GM18907 (cell line): ENCODE data around the gene HOXA9.

ENCODE experiments used
- ATAC-seq: cut with Tn5 transposase; IDR thresholded peaks from one replicate; pipeline ENCODE4 v1.9.1; 2021; ENCODE audit warnings: mild to moderate bottlenecking, moderate library complexity; ENCODE audit not compliant: unreplicated experiment

HOXA9 gene

DNA sequence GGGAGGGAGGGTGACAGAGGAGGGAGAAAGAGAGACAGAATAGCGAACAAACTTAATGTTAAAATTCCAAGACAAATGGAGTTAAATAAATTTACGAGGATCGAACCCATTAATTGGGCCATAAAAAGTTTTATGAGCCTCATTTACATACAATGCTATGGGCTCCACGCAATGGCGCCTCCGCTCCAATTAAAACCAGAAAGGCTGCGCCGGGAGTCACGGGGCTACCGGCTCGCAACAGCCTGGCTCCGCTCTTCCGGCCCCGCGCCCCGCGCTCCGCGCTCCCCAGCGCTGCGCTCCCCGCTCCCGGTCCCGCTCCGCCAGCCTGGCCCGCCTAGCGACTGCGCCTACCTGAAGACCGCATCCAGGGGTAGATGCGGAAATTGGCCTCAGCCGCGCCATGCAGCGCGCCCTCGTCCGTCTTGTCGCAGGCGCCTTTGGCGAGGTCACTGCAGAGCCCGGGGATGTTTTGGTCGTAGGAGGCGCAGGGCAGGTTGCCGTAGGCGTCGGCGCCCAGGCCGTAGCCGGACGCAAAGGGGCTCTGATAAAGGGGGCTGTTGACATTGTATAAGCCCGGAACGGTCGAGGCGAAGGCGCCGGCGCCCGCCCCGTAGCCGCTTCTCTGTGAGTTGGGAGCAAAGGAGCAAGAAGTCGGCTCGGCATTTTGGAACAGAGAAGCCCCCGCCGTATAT is 9.4 kb downstream of the HOXA9 start:
- ATAC-seq: no peak

DNA sequence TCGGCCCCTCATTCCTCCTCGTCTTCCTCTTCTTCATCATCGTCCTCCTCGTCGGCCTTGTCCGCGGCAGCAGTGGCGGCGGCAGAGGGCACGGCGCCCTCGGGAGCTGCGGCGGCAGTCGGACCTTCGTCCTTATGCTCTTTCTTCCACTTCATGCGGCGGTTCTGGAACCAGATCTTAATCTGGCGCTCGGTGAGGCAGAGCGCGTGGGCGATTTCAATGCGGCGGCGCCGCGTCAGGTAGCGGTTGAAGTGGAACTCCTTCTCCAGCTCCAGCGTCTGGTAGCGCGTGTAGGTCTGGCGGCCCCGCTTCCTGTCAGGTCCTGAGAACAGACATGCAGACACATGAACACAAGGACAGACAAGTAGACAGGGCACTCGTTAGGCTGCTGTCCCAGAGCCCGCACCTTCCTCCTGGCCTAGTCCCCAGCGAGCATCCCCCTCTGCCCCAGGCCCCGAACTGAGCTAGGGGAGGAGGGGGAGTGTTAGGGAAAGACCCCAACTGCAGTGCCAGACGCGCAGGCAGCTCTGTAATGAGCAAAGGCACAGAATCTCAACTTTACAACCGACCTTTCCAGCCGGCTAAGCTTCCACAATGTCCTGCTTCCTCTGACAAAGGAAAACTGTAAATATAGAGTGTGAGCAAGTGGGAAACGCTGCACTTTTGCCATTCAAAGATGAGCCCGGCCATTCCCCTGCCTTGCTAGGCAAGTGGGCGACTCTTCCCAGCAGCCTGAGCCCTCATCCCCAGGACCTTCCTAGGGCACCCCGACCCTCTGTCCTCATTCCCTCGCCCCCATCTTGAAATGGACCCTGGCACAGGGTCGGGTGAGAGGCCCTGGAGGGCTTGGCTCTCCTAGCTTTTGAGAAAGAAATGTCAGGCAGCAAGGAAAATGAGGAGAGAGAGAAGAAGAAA is 10.2 kb downstream of the HOXA9 start:
- ATAC-seq: no peak

DNA sequence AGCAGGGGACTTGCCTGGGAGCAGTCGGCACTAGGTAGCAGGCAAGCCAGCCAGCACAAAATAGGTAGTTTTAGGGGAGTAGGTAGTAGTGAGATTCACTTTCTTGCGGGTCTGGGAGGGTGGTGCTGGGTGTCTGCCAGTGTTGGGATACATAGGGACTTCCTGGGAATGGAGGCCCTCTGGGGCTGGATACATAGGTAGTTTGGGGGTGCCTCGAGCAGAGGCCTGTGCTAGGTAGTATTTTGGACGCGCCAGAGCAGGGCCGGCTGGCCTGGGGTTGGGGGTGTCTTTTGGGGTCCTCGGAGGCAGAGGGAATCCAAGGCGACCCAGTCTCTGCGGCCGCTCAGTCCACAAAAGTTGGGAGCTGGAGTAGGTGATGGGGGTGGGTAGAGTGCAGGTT is 11.0 kb downstream of the HOXA9 start:
- no peak for ATAC-seq

DNA sequence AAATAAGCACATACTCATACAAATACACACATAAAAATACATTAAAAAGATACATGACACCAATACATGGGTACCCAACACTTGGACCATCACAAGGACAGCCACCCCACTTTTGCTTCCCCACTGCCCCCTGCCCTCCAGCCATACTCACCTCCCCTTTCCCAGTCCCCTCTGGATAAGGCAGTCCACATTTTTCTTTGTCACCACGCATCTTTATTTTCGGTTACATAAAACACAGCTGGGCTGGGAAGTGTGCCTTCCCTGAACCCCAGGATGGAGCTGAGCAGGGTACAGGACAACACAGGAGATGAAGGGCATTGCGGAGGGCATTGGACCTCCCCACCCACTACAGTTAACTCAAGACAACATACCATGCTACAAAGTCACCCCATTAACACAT is 11.8 kb downstream of the HOXA9 start:
- ATAC-seq: no peak

DNA sequence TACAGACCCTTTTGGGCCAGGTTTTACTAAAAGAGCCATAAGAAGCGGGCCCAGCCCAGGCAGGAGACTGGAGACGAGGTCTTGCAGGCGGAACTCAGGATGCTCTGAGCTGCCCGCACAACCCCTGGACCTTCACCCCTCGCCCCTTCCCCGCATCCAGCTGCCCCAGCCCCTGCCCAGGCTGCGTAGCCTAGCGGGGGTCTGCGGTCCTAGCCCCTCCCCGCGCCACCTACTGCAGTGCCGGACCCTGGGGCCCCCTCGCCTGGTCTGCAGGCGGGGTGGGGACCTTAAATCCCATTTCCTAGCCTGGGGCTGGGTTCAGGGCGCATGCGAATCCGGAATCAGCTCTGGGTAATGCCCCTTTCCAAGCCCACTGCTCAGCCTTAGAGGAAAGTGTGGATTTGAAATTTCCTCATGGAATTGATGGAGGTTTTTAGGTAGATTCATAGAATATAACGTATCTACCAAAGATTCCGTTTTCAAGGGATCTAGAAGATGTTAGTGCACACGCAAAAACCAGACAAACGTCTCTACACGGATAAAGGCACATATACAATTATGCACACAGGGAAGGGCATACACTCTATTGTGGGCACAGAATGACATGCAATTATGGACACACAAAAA is 12.4 kb downstream of the HOXA9 start:
- ATAC-seq: no peak

DNA sequence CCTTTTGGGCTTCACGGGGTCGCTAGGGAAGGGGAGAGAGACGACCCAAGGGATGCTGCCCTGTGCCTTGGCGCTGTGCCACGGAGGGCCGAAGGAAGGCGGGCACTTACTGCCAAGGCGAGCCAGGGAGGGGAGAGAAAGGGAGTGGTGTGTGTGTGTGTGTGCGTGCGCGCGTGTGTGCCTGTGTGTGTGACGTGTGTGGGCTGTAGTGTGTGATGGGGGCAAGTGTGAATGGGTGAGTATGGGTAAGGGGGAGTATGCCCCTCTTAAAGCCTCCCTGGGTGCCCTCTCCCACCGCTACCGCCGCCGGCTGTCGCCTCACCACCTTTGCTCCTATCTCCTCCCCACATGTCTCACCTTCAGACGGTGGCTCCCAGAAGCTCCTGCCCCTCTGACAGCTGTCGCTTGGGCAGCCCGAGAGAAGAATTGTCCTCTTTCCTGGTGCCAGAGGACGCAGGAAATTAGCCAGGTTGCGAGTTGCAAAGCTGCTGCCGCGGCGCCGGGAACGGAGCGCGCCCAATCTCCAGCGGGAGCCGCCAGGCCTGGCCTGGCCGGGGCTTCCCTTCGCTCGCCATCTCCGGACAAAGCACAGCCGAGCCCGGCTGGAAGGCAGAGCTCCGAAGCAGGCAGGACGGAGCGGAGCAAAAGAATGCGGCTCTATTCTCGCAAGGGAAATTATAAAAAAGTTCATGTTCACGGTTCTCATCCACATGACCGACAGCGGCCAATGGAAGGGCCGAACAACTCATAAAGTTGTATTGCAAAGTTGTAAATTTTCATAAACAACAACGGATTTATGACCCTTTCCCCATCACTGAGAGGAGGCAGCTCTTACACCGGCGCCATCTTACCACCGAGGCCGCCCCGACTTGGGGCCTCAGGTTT is 13.2 kb downstream of the HOXA9 start, which contains the start of gene HOXA3:
Gene HOXA3 (minus strand): TSS at position 653 of the 885 bp plus-strand sequence. CDS start 41,943 bp downstream, outside the sequence.
- ATAC-seq: no peak

DNA sequence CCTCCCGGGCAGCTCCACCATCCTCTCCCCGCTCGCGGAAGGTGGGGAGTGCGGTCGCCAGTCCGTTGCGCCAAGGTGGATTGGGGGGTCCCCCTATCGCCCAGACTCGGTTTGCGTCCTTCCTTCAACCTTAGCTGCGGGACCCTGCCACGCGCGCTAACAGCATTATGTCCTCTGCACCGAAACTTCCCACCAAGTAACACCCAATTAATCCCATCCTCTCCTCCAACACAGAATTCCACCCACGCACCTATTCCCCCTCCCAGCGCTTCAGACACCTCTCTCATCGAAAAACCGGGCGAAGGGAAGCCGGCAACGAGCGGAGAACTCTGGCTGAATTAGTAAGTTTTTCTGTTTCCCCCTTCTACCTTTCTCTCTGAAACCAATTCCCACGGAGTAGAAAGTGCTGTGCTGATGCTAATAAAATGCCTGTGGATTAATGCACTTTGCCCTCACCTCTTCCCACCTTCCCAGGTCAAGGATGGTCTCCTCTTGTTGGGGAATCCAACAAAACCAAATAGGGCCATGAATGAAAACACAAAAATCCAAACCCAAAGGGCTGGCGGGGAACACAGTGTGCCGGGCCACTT is 13.9 kb downstream of the HOXA9 start:
- ATAC-seq: no peak

DNA sequence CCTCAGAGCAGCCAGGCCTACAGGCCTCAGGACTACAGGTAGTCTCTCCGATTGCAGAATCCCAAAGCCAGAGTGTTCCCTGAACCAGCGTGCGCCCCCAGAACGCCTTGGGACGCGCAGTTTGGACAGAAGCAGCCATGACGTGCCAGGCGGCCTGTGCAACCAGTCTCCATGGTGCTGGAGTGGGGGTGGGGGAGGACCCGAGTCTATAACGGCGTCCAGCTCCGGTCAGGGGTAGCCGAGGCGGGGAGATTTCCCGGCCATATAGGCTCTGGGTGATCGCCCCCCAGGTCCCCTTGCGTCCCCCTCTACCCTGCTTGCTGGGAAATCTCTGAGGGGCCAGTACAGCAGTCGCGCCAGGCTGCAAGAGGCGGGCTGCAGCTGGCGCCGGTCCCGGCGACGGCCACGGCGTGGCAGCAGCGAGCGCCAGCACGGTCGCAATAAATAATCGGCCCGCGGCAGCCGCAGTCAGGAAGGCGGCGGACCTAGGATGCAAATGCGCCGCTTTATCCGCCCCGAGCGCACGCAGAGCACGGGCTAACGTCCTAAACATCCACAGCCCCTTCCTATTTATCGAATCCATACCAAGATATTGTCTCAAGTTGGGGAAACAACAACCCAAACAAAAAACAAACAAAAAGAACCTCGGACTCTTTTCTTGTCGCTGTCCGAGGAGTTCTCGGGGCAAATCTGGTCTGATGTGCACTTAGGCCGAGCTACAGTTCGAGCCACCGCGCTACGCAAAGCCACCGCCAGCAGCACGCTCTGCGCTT is 14.6 kb downstream of the HOXA9 start:
- ATAC-seq: peak; percentile 88

DNA sequence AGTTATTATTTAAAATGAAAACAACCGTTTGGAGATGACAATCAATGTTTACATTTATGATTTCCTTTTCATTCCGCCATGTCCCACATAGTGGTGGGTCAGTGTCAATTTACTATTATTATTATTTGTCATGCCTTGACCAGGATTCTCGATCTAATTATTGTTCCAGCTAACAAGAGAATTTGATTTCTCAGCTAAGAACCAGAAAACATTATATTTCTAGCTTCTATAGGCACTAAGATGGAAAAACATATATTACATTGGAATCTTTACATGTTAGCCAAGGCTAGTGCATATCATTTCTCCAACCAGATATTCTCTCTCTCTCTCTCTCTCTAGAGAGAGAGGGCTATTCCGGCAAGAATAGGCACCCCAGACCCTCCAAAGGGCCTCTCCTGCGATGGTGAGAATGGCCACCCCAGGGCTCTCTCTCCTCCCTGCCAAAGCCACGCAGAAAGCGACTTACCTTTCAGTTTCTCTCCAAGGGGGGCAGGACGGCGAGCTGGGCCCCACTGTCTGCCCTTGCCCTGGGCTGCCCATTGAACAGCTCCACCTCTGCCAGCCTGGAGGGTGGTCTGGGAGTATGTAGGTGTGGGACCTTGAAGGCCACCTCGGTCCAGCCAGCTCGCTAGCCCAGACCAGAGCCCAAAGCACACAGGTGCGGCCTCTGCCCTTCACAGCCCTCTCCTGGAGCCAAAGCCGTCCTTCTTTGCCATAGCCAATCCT is 15.3 kb downstream of the HOXA9 start:
- ATAC-seq: no peak

DNA sequence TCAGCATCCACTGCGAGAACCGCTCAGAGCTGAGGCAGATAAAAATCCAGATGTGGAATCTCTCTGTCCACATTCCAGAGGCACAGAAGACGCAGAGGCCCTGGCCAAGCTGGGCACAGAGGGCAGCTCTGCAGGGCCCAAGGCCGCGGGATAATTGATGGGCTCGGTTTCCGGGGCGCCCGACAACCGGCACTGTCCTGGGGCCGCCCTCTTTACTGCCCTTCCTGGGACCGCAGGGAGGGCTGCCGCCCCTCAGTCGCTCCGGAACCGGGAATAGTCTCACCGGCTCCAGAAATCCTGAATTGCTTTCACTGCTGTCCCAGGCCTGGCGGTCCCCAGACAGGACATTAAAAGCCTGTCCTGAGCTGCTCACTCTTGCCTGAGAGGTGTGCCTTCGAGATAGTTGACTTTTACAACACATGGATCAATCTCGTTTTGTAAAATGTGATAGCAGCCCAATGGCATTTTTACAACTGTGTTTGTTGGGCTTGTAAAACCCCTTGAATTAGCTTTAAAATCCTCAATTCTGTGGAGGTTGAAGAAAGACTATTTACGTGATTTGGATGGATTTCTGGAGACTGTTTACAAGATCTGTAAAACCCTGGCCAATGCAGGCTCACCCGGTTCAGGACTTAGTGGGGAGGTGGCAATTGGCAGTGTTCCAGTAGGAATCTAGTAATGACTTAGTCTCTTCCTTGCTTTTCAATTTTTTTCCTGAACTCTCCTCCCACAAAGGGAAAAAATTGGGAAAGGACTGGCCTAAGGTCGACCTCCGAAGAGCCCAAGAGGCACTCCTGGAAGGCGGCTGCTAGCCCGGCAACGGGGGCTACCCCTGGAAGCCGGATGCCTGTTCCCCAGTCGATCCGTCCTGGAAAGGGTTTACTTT is 16.3 kb downstream of the HOXA9 start:
- no peak for ATAC-seq

DNA sequence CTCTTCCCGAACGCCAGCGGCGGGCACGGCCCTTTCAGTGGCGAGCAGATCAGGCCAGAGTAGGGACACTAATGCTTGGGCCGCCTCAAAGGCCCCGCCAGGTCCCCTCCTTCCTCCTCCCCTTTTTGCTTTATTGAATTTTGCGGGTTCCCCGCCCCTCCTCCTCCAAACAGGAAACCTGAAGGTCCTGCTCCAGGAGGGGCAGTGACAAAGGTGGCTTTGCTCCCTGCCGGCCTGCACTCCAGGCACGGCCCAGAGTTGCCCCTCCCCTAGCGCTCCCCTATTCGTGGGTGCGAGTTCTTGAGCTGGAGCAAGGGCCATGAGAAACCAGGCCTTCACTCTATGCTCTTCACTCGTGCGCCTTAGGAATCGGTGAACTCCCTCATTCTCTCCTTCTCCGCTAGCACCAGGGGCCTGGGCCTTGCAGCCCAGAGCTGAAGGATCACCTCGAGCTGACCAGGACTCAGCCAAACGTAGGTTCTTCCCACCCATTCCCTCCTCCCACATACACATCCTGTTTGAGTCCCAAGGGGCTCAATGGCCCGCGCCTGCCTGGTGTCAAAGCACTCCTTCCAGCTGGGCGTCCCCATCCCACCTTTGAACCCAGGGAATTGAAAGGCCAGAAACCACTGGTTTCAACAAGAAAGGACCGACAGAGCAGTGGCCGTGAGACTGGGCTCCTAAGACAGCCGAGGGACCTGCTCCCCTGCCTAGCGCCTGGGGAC is 17.1 kb downstream of the HOXA9 start:
- ATAC-seq: no peak

DNA sequence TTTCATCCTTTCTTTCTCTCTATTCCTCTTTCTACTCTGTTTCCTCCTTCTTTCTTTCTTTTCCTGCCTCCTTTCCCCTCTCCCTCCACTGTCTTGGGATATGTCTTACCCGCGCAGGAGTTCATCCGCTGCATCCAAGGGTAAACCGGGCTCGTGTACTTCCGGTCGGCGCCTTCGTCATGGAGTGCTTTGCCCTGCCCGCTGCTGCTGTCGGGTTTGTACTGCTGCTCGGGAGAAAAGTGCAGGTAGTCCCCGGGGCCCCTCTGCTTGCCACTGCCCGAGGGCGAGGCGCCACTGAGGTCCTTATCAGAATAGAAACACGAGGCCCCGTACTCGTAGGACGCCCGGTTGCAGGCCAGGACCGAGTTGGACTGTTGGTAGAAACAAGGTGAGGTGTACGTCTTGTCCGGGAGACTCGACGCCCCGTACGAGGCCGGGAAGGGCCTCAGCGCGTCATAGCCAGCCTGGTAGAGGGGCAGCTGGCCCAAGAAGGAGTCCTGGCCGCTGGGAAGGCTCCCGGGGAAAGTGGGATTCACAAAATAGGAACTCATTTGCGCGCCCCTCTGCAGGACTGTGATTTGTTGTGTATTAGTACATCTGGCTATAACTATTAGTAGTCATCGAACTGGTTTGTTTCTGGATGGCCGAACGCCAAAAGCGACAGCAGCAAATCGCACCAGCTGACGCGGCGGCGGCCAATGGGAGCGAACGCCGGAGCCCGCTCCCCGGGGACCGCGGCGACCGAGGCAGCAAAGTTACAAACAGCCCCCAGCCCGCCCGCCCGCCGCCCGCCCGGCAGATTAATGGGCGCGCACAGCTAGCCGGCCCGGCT is 17.9 kb downstream of the HOXA9 start, which contains the start of gene HOXA6:
Gene HOXA6 (minus strand): TSS at position 576 of the 832 bp plus-strand sequence. CDS start 25 bp downstream, at position 551.
- no peak for ATAC-seq

DNA sequence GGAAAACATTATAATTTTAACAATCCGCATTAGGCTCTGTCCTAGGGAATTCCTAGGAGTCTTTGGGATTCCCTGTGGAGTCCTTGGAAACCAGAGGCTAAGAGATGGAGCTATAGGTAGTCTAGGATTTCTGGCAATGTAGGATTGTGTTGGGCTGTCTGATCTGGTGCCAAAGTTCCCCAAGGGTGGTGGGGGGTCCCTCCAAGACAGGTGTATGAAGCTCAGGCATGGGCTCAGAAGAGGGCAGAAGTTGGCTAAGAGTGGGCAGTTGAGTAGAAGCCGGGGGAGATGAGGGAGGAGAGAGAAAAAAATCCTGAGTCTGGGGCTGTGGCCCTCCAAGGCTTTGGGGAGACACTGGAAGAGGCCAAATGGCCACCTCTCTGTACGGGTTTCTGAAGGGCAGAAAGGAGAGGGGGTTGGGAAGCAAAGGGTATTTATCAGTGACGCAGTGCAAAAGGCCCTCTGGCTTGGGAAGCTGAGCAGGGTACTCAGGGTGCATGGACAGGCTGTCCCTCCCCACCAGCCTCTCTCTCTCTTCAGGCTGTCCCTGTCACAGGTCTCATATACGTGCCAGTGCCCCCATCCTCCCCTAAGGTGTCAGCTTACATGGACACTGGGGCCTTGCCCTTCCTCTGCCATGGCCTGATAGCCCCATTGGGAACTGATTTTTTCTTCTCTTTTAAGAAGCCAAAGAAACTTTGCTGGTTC is 18.7 kb downstream of the HOXA9 start:
- no peak for ATAC-seq

DNA sequence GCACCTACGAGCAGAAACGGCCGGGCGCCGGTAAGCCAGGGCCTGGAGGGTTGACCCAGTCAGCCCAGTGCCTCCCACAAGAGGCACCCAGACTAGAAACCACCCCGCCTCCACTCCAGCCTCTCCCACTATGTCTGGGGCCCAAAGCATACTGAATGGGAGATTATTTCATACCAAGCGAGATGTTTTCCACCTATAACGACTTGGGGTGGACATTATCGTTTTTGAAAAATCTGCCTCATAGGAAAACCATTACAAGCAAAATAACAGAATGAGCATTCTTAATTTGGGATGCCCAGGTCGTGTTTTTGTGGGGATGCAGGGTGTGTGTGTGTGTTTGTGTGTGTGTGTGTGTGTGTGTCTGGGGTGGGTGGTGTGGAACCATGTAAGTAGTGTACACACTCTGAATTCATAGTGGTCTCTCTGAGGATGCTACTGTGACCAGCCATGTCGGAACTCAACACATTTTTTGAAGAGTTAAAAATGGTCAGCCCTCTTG is 19.4 kb downstream of the HOXA9 start:
- no peak for ATAC-seq

DNA sequence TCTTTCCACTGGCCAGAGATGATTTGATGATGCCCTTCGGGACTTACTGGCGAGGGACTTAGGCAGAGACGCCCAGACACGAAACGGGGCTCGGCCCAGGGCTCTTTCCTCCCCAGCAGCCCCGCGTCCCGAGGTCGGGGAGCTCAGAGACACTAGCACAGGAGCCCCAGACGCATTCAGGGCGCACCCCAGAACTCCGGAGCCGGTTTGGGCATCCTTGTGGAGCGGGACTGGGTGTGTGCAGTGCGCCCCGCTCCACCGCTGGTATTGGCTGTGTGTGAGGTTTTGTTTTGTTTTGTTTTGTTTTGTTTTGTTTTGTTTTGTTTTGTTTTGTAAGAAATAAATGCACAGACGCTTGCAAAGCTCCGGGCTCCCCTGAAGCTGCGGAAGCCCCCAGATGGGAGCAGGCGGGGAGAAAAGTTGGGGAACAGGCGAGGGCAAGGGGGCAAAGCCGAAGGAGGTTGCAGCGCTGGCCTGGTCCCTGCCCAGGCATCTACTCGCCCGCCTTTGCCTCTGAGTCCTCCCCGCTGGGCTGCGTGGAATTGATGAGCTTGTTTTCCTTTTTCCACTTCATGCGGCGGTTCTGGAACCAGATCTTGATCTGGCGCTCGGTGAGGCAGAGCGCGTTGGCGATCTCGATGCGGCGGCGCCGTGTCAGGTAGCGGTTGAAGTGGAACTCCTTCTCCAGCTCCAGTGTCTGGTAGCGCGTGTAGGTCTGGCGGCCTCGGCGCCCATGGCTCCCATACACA is 20.0 kb downstream of the HOXA9 start:
- ATAC-seq: no peak
